ENCODE data around the gene RIN1.
"Not testable (repeated sequence)": the region's sequence is repeated elsewhere in the genome, so short reads cannot be mapped to it uniquely, and the experiment has no call there.

RIN1 gene

DNA sequence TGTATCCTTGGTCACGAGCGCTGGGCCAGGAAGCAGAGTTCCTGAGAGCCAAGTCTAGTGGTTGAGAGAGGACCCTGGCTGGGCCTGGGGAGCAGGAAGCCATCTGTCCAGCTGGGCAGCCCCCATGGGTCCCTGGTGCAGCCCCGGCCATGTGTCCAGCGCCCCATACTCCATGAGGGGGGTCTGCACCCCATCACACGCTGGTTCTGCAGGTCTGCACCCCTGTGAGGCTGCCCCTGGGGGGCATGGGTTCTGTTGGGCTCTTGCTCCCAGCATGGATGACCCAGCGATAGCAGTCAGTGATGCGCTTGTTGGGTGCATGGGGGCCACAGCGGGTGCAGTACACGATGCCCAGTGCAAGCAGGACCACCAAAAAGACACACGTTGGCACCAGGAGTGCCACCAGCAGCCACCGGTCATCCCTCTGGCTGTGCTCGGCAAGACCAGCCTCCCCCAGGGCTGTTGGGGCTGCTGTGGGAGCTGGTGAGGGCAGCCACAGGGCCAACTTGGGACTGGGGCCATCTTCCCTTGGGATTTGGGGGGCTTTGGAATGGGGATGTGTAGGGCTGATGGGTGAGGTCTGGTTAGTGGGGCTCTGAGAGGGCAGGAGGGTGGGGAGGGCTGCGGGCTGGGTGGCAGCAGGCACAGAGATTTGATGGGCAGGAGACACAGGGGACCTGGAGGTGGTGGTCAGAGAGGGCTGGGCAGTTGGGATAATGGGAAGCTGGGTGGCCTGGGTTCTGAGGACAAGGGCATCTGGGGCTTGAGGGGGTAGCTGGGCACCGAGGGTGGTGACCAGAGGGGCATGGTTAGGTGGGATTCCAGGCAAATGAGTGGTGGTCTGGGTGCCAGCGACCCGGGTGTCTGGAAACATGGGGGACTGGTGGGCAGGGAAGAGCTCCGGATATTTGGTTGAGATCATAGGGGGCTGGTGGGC is 21.4 kb downstream of the RIN1 start:
- TF ChIP-seq, protein P1, sequence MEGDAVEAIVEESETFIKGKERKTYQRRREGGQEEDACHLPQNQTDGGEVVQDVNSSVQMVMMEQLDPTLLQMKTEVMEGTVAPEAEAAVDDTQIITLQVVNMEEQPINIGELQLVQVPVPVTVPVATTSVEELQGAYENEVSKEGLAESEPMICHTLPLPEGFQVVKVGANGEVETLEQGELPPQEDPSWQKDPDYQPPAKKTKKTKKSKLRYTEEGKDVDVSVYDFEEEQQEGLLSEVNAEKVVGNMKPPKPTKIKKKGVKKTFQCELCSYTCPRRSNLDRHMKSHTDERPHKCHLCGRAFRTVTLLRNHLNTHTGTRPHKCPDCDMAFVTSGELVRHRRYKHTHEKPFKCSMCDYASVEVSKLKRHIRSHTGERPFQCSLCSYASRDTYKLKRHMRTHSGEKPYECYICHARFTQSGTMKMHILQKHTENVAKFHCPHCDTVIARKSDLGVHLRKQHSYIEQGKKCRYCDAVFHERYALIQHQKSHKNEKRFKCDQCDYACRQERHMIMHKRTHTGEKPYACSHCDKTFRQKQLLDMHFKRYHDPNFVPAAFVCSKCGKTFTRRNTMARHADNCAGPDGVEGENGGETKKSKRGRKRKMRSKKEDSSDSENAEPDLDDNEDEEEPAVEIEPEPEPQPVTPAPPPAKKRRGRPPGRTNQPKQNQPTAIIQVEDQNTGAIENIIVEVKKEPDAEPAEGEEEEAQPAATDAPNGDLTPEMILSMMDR (IDR thresholded peaks at IDR 0.05; ENCODE audit: insufficient read depth, low read depth, low read length, missing control alignments), result no peak
- no peak for DNase-seq (ENCODE audit: low read depth)
- H3K4me3 ChIP-seq (ENCODE audit: low read depth, low read length), result no peak overlapping the region

DNA sequence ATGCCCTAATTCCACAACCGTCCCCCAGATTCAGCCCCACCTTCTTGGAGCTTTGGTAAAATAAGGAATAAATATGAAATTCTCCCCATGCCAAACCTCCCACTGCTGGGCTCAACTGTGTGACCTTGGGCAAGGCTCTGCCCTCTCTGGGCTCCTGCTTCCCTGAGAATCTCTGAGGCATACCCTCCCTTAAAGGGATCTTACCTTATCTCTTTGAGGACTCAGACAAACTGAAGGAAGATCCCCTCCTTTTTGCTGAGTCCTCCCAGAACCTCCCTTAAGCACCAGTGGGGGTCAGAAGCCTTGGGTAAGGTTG is 22.1 kb downstream of the RIN1 start:
- TF ChIP-seq, protein P1 (IDR thresholded peaks at IDR 0.05; ENCODE audit: insufficient read depth, low read depth, low read length, missing control alignments), result no peak
- no peak for DNase-seq (ENCODE audit: low read depth)
- H3K4me3 ChIP-seq (ENCODE audit: low read depth, low read length), result no peak overlapping the region

DNA sequence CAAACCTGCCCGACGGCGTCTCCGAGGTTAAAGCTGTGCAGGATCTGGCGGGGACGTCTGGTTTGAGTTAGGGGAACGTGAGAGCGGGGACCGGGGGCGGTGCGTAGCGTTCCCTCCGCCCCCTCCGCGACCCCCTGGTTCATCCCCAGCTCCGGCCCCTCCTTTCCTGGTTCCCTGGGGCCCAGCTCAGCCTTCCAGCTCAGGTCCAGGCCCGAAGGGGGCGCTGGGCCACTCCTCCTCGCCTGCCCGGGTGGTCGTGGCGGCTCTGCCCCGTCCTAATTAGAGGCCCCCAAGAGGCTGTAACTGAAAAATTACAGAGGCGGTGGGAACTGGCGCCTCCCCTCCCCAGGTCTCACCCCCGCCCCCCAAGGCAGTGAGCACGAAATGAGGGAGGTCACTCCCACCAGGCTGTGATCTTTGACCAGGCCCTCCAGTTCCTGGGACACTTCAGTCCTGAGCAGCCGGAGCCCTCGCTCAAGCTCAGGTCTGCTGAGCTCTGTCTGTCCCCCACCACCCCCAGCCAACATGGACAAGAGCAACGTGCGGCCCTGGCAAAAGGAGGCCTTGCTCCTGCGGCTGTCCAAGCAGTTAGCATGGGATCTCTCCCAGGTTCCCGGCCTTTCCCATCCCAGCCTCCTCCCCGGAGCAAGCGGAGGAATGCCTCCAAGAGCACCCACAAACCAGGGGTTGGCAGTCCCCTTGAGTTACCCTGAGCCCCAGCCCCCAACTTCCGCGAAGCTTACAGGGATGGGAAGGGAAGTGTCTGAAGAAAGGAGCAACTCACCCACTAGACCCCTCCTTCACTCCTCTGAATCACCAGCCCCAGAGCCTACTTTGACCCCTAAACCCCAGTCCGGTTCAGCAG is 22.7 kb downstream of the RIN1 start:
- peak overlapping the region; percentile 13 for H3K4me3 ChIP-seq (ENCODE audit: low read depth, low read length)
- TF ChIP-seq, protein P1 (IDR thresholded peaks at IDR 0.05; ENCODE audit: insufficient read depth, low read depth, low read length, missing control alignments), result no peak
- DNase-seq (ENCODE audit: low read depth), result no peak

DNA sequence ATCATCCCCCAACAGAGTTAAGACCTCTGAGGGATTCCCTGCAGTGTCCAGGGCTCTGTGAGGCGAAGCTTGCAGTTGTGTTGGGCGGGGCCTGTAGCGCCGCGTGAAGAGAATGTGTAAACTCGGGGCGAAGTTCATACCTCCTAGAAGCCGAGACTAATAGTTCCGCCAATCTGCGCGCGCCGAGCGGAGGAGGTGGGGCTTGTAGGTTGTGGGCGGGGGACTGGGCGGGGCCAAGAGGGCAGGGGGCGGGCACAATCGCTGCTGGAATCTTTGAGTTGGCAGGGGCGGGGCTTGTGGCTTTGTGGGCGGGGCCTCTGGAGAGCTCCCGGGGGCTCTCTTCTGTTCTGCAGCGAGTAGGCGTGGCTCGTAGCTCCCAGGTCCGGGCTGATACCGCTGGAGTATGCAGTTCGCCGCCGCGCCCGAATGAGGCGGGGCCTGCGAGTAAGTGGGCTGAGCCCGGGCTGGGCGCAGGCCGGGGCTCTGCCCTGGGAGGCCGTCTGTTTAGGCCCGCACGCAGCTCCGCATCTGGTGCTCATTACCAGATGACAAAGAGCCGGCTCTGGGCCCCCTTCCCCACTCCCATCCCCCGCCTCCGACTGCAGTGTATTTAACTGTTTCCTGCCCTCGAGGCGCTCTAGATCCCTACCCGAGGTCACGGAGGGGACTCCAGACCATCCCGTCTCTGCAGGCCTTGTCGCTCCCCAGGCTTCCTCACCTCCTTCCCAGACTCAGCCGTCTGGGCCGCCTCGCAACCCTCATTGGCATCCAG is 23.5 kb downstream of the RIN1 start:
- TF ChIP-seq, protein P1 (IDR thresholded peaks at IDR 0.05; ENCODE audit: insufficient read depth, low read depth, low read length, missing control alignments), result no peak

DNA sequence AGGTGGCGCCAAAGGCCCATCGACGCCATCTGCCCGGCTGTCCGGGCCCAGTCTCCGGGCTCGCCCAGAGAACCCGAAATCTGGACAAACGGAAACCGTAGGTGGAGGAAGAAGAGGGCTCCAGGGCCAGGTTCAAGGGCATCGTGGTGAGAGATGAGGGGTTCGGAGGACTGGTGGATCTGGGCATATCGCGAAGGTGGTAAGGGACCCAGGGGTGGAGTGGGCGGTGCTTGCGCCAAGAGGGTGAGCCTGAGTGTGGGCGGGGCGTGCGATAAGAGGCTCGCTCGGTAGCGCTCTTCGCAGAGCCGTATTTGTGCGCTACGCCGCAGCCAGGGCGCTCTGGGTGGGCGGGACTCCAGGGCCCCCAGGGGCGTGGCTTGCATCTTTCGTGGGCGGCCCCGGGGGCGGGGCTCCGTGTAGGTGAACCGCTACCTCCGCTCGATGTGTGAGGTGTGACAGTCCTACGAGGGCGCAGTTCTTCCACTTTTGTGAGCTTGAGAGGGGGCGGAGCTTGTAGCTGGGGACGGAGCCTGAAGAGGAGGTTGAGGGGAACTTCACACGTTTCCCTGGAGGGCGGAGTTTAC is 24.2 kb downstream of the RIN1 start:
- H3K4me3 ChIP-seq (ENCODE audit: low read depth, low read length), result peak overlapping the region; percentile 55
- TF ChIP-seq, protein P1 (IDR thresholded peaks at IDR 0.05; ENCODE audit: insufficient read depth, low read depth, low read length, missing control alignments), result peak; percentile 84
- peak; percentile 94 for DNase-seq (ENCODE audit: low read depth)

More for the DNA sequence above, 23.5 kb downstream of the RIN1 start:
- peak; percentile 97 for DNase-seq (ENCODE audit: low read depth)
- peak overlapping the region; percentile 55 for H3K4me3 ChIP-seq (ENCODE audit: low read depth, low read length)

DNA sequence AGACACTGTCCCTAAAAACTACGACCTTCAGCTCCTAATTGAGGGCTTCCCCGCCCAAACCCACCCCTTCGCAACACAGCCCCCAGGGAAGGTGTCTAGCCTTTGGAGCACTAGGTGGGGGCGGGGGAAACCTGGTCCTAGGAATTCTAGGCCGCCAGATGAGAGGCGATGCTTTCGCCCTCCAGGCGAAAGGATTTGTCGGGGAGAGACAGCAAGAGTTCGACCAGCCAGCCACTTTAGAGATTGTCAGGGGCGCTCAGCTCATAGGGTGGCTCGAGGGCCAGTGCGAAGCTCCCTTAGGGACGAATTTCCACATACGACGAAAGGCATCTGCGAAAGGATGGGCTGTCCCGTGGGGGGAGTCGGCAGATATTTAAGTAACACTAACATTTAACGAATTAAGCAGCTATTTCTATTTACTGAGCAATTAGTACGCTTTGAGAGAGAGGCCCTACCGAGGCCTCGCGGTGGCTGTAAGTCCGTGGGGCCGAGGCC is 24.7 kb downstream of the RIN1 start:
- TF ChIP-seq, protein P1 (IDR thresholded peaks at IDR 0.05; ENCODE audit: insufficient read depth, low read depth, low read length, missing control alignments), result no peak
- DNase-seq (ENCODE audit: low read depth), result no peak
- H3K4me3 ChIP-seq (ENCODE audit: low read depth, low read length), result peak overlapping the region; percentile 55

DNA sequence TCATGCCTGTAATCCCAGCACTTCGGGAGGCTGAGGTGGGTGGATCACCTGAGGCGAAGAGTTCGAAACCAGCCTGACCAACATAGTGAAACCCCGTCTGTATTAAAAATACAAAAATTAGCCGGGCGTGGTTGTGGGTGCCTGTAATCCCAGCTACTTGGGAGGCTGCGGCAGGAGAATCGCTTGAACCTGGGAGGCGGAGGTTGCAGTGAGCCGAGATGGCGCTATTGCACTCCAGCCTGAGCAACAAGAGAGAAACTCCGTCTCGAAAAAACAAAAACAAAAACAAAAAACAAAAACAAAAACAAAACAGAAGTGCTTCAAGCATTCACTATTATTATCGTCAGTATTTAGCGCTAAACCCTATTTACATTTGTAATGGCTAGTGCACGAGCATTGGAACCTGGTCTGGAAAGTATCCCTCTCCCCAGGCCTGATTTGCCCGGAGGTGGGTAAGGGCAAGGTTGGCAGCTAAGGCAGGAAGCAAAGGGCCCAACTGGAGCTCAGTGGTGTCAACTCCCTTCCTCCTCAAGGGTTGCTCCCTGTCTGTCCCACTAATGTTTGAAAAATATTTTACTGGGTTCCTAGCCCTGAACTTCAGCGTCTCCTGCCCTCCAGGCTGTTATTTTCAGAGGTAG is 25.3 kb downstream of the RIN1 start:
- not testable (repeated sequence) for DNase-seq (ENCODE audit: low read depth); H3K4me3 ChIP-seq (ENCODE audit: low read depth, low read length)
